Bronchial epithelial cell (primary cell): Measurements from ENCODE around the gene RAPGEFL1. TPM values are rescaled to one million over a fixed set of nuclear protein-coding genes. Genes with fewer than 3 reads are reported as not detected.
"Not testable (repeated sequence)": the region's sequence is repeated elsewhere in the genome, so short reads cannot be mapped to it uniquely, and the experiment has no call there.

ENCODE experiments used
- DNase-seq: peaks from one replicate; pipeline ENCODE4 v3.0.0-alpha.2; 2010; ENCODE audit warnings: low read depth
- FAIRE-seq: peaks from 2 replicates; lab custom pipeline; 2011; peaks lifted over from hg19 to GRCh38; lab: Jason Lieb, UNC
- H3K27me3 ChIP-seq: 2 replicates; pipeline ENCODE4 v1.5.1; 2011; ENCODE audit warnings: low read length; ENCODE audit not compliant: control insufficient read depth, insufficient read depth
- H3K36me3 ChIP-seq: 2 replicates; pipeline ENCODE4 v1.5.1; 2011; ENCODE audit warnings: low read length; ENCODE audit not compliant: control insufficient read depth, insufficient read depth
- H3K4me3 ChIP-seq: 2 replicates; pipeline ENCODE4 v1.5.1; 2011; ENCODE audit warnings: mild to moderate bottlenecking, low read depth, low read length, control low read depth
- CTCF ChIP-seq: IDR thresholded peaks from 2 replicates; pipeline ENCODE4 v1.5.1; 2011; ENCODE audit warnings: mild to moderate bottlenecking, moderate library complexity, low read length, control low read depth, inconsistent platforms; ENCODE audit not compliant: insufficient read depth, severe bottlenecking
- total RNA-seq: library from RNA; depleted of rRNA; stranded (reverse); fragments of >200 nt; gene quantifications from 2 replicates; pipeline ENCODE4 v1.2.1, GENCODE V29; 2014

Gene RAPGEFL1
- total RNA-seq, 1 donor from 2014 or later, result 11.1 TPM

- FAIRE-seq (peak; percentile 18), DNase-seq (peak; percentile 17)
- peaks cover 30% of the 10 kb centered on the region for H3K36me3 ChIP-seq
- no peak overlapping the region for H3K4me3 ChIP-seq
- H3K27me3 ChIP-seq, result no peaks in the 10 kb centered on the region
- TF ChIP-seq CTCF, result peak; percentile 60
These were observed 13.1 kb downstream of the RAPGEFL1 start for GRCh38 chr17:40190197-40191021.

- Histone ChIP-seq H3K27me3 (no peaks in the 10 kb centered on the region), H3K36me3 (peaks cover 30% of the 10 kb centered on the region), H3K4me3 (peak overlapping the region; percentile 18)
- DNase-seq (peak; percentile 72), FAIRE-seq (no peak)
- TF ChIP-seq CTCF, result peak; percentile 84
These were observed 14.3 kb downstream of the RAPGEFL1 start for GRCh38 chr17:40191237-40192208.

GRCh38 chr17:40192961-40193360 lies 15.7 kb downstream of the RAPGEFL1 start:
- DNase-seq, result no peak
- H3K36me3 ChIP-seq, result peaks cover 28% of the 10 kb centered on the region
- H3K27me3 ChIP-seq, result no peaks in the 10 kb centered on the region
- no peak for FAIRE-seq
- no peak overlapping the region for H3K4me3 ChIP-seq
- TF ChIP-seq CTCF, result no peak

GRCh38 chr17:40194821-40195220 lies 17.6 kb downstream of the RAPGEFL1 start:
- peaks cover 20% of the 10 kb centered on the region for H3K36me3 ChIP-seq
- no peak for FAIRE-seq
- H3K27me3 ChIP-seq, result no peaks in the 10 kb centered on the region
- TF ChIP-seq CTCF, result no peak
- no peak for DNase-seq
- H3K4me3 ChIP-seq, result no peak overlapping the region

DNA sequence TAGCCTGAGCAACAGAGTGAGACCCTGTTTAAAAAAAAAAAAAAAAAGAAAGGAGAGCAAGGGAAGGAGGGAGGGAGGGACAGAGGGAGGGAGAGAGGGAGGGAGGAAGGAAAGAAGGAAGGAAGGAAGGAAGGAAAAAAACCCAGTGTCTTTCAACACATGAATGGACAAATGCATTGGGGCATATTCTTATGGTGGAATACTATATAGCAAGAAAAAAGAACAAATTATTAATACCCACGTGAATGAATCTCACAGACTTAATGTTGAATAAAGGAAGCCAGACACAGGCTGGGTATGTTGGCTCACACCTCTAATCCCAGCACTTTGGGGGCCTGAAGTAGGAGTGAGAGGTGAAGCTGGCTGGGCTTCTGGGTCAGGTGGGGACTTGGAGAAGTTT lies 20.3 kb downstream of the RAPGEFL1 start:
- no peak for TF ChIP-seq CTCF
- FAIRE-seq, result no peak

DNA sequence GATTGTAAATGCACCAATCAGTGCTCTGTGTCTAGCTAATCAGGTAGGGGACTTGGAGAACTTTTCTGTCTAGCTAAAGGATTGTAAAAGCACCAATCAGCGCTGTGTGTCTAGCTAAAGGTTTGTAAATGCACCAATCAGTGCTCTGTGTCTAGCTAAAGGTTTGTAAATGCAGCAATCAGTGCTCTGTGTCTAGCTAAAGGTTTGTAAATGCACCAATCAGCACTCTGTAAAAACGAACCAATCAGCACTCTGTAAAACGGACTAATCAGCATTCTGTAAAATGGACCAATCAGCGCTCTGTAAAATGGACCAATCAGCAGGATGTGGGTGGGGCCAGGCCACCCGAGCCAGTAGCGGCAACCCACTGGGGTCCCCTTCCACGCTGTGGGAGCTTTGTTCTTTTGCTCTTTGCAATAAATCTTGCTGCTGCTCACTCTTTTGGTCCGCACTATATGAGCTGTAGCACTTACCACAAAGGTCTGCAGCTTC lies 20.7 kb downstream of the RAPGEFL1 start:
- not testable (repeated sequence) for H3K27me3 ChIP-seq, H3K4me3 ChIP-seq, FAIRE-seq, DNase-seq, H3K36me3 ChIP-seq

More for the DNA sequence above, 20.3 kb downstream of the RAPGEFL1 start:
- Histone ChIP-seq H3K4me3 (no peak overlapping the region), H3K27me3 (no peaks in the 10 kb centered on the region), H3K36me3 (peaks cover 11% of the 10 kb centered on the region)
- DNase-seq, result no peak
